Astrocyte of the spinal cord (primary cell): ENCODE data around the gene SGO1.

Experiments used
- DNase-seq: peaks from one replicate; pipeline ENCODE4 v3.0.0; 2011; ENCODE audit warnings: low read depth, low spot score
- H3K4me3 ChIP-seq: 2 replicates; pipeline ENCODE4 v1.5.1; 2011; ENCODE audit warnings: low read depth, mild to moderate bottlenecking, low read length, moderate library complexity
- CTCF ChIP-seq: IDR thresholded peaks from 2 replicates; pipeline ENCODE4 v1.5.1; 2012; ENCODE audit warnings: low read depth, mild to moderate bottlenecking, low read length, inconsistent platforms
- in situ Hi-C: cut with HindIII; loops from 2 replicates; pipeline ENCODE4 v1.10.0; 2017; ENCODE audit warnings: low sequenced_read_pairs

The SGO1 gene

DNA sequence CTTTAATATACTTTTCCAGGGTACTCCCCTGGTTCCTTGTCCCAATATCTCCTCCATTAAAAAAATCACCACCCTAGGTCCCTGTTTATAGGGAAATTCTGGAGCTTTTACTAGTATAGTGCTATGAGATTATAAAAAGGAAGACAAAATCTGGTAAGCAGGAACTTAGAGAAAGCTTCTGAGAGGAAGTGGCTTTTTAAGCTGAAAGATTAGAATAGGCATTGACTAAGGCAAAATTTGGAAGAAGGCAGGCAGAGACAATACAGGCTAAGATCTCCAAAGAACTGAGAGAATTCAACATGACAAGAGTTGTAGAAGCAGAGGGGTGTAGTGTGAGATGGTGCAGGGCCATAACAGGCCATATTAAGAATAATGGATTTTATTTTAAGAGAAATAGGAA, 25.8 kb downstream of the SGO1 start:
- TF ChIP-seq CTCF, result no peak
- H3K4me3 ChIP-seq, result no peak overlapping the region
- no peak for DNase-seq
- in situ Hi-C loops, result no loop called here

DNA sequence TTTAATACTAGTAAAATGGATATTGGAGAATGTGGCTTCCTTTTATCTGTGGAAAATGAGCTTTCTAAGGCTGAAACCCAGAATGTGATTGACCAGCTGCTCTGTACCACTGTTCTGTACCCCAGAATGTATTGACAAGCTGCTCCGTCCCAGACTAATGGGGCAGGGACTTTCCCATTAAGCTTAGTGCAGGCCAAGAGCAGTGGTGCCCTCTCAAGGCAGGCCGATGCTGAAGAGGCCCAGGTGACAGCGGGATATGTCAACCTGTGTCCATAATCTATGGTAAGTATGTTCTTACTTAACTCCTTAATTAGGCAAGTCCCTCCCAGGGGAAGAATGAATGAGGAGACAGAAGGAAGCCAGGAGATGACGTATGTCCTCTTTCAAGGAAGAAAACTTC, 31.1 kb downstream of the SGO1 start:
- in situ Hi-C loops, result no loop called here
- DNase-seq, result no peak
- TF ChIP-seq CTCF, result no peak
- H3K4me3 ChIP-seq, result no peak overlapping the region

GRCh38 chr3:20154078-20154477, 31.9 kb downstream of the SGO1 start:
- no peak for DNase-seq
- no peak overlapping the region for H3K4me3 ChIP-seq
- TF ChIP-seq CTCF, result no peak
- in situ Hi-C loops, result no loop called here

DNA sequence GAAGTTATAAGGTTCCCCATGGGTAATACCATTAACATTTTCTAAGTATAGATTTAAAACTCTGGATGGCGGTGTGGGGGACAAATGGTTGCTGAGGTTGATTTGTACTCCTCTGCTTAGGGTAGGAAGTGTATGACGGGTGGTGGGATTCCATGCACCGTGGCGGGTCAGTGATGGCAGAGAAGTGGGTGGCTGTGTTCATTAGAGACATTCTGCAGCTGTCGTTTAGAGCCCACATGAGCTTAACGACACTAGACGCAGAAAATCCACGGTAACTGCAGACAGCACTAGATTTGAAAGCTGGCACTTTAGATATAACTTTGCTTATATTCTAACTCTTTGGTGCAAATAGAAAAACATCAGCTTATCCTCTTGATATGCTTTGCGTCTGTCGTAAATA, 37.5 kb downstream of the SGO1 start:
- TF ChIP-seq CTCF, result no peak
- in situ Hi-C loops, result no loop called here
- DNase-seq, result no peak
- no peak overlapping the region for H3K4me3 ChIP-seq

- H3K4me3 ChIP-seq, result no peak overlapping the region
- no peak for TF ChIP-seq CTCF
- no peak for DNase-seq
- in situ Hi-C loops, result no loop called here
Observed at GRCh38 chr3:20147361-20147760, 38.6 kb downstream of the SGO1 start.

GRCh38 chr3:20146301-20146700, 39.7 kb downstream of the SGO1 start:
- in situ Hi-C loops, result no loop called here
- no peak for DNase-seq

More at GRCh38 chr3:20146301-20146700, 39.7 kb downstream of the SGO1 start:
- no peak overlapping the region for H3K4me3 ChIP-seq
- no peak for TF ChIP-seq CTCF
